SU-DHL-6 (cell line): ENCODE measurements around the gene JAM2.
A peak's percentile ranks its signal among the peaks of the same experiment; 100 is the strongest.

Experiments used
- H2AFZ ChIP-seq: fragments of 200-600 bp; sonication (generic); 2 replicates; pipeline ENCODE4 v1.6.1; 2014; ENCODE audit warnings: low read depth, mild to moderate bottlenecking, moderate library complexity, mixed read lengths, antibody characterized with exemption, low read length; ENCODE audit not compliant: severe bottlenecking
- H3F3A ChIP-seq: fragments of 200-600 bp; shearing (Covaris generic); 2 replicates; pipeline ENCODE4 v1.6.0; 2016; ENCODE audit warnings: antibody characterized with exemption, mild to moderate bottlenecking; ENCODE audit not compliant: insufficient read depth
- H3K27ac ChIP-seq: fragments of 200-600 bp; sonication (generic); 2 replicates; pipeline ENCODE4 v1.5.1; 2016; ENCODE audit warnings: low read depth, mild to moderate bottlenecking, low read length, moderate library complexity, mixed read lengths
- H3K27me3 ChIP-seq: fragments of 200-600 bp; sonication (generic), shearing (Covaris generic); 2 replicates; pipeline ENCODE4 v1.6.0; 2014; ENCODE audit warnings: mild to moderate bottlenecking, low read length
- H3K36me3 ChIP-seq: fragments of 200-600 bp; sonication (generic); 2 replicates; pipeline ENCODE4 v1.6.1; 2014; ENCODE audit warnings: mild to moderate bottlenecking, low read length, mixed read lengths
- H3K4me2 ChIP-seq: fragments of 300-600, 200-600 bp; shearing (Covaris generic), sonication (generic); 2 replicates; pipeline ENCODE4 v1.6.0; 2014; ENCODE audit warnings: low read length, low read depth, mild to moderate bottlenecking; ENCODE audit not compliant: poor library complexity, severe bottlenecking
- H3K4me3 ChIP-seq: fragments of 200-600 bp; sonication (generic); 2 replicates; pipeline ENCODE4 v1.5.1; 2014; ENCODE audit warnings: antibody characterized with exemption, low read length, mild to moderate bottlenecking, mixed read lengths; ENCODE audit not compliant: insufficient read depth, poor library complexity, severe bottlenecking
- H3K79me2 ChIP-seq: fragments of 200-600 bp; sonication (generic); 2 replicates; pipeline ENCODE4 v1.6.1; 2014; ENCODE audit warnings: mild to moderate bottlenecking, low read length, moderate library complexity; ENCODE audit not compliant: insufficient read depth
- H3K9ac ChIP-seq: fragments of 200-600 bp; sonication (generic); 2 replicates; pipeline ENCODE4 v1.7.0; 2014; ENCODE audit warnings: mild to moderate bottlenecking, low read length
- H3K9me2 ChIP-seq: fragments of 200-600 bp; sonication (generic); replicated peaks from 2 replicates; pipeline ENCODE4 v1.6.1; 2014; ENCODE audit warnings: low read length; ENCODE audit not compliant: insufficient read depth
- H3K9me3 ChIP-seq: fragments of 200-600 bp; sonication (generic); 2 replicates; pipeline ENCODE4 v1.6.1; 2014; ENCODE audit warnings: low read length, mixed read lengths; ENCODE audit not compliant: insufficient read depth
- H4K20me1 ChIP-seq: fragments of 200-600 bp; sonication (generic); 2 replicates; pipeline ENCODE4 v1.6.1; 2014; ENCODE audit warnings: low read depth, mild to moderate bottlenecking, antibody characterized with exemption, low read length, moderate library complexity, mixed read lengths
- CTCF ChIP-seq: fragments of 200-600 bp; sonication (generic); IDR thresholded peaks from one replicate; pipeline ENCODE4 v1.5.1; 2017; ENCODE audit warnings: antibody characterized with exemption, mild to moderate bottlenecking, low read length, moderate library complexity; ENCODE audit not compliant: insufficient read depth, poor library complexity, severe bottlenecking
- EZH2phosphoT487 ChIP-seq: fragments of 200-600 bp; sonication (generic), shearing (Covaris generic); conservative IDR thresholded peaks from 2 replicates; pipeline ENCODE4 v1.6.1; 2018; ENCODE audit warnings: mild to moderate bottlenecking, antibody characterized with exemption, low read length, moderate library complexity, mixed read lengths

Gene JAM2

GRCh38 chr21:25733859-25734653 lies 95.0 kb downstream of the JAM2 start:
- Histone ChIP-seq H3K9me3 (no peaks in the 10 kb centered on the region), H3K4me3 (peak overlapping the region; percentile 78), H4K20me1 (no peaks in the 10 kb centered on the region), H3K27me3 (no peaks in the 10 kb centered on the region), H3K27ac (peak overlapping the region; percentile 95), H2AFZ (peak overlapping the region; percentile 13), H3K79me2 (peaks cover 88% of the 10 kb centered on the region), H3K9me2 (no peaks in the 10 kb centered on the region), H3K4me2 (peak overlapping the region; percentile 96), H3K9ac (peak overlapping the region; percentile 94), H3K36me3 (peaks cover 12% of the 10 kb centered on the region; the same call in 1 of the 2 replicates), H3F3A (peaks cover 13% of the 10 kb centered on the region)
- TF ChIP-seq EZH2phosphoT487 (no peak), CTCF (no peak)

- Histone ChIP-seq H3K27ac (peak overlapping the region; percentile 95), H3K27me3 (no peaks in the 10 kb centered on the region), H3K9me2 (no peaks in the 10 kb centered on the region), H3K4me2 (peak overlapping the region; percentile 96), H4K20me1 (no peaks in the 10 kb centered on the region), H3K4me3 (peak overlapping the region; percentile 78), H3K9ac (peak overlapping the region; percentile 94), H3F3A (peaks cover 13% of the 10 kb centered on the region), H3K79me2 (peaks cover 88% of the 10 kb centered on the region), H2AFZ (peak overlapping the region; percentile 13), H3K36me3 (peaks cover 7% of the 10 kb centered on the region; the same call in 1 of the 2 replicates), H3K9me3 (no peaks in the 10 kb centered on the region)
- no peak for TF ChIP-seq EZH2phosphoT487
- no peak for TF ChIP-seq CTCF
Measured at GRCh38 chr21:25734654-25734903, 95.5 kb downstream of the JAM2 start.

GRCh38 chr21:25734904-25735645 lies 96.0 kb downstream of the JAM2 start, which contains the start of the genes ATP5PF and GABPA:
TSS of gene ATP5PF (minus strand) at chr21:25734904. CDS start at chr21:25729794, 5,110 bp downstream.
TSS of gene GABPA (plus strand) at chr21:25734972. CDS start at chr21:25741599, 6,627 bp downstream.
- 0 out of 2 replicates have a peak, but pooled peaks cover 2% of the 10 kb centered on the region for H3K36me3 ChIP-seq
- peak within 1 kb of the TSS; percentile 89 for H2AFZ ChIP-seq
- H4K20me1 ChIP-seq: no peaks in the 10 kb centered on the region

More at GRCh38 chr21:25734904-25735645, 96.0 kb downstream of the JAM2 start, which contains the start of the genes ATP5PF and GABPA:
- H3K4me3 ChIP-seq: peak within 1 kb of the TSS; percentile 96
- peak within 1 kb of the TSS; percentile 99 for H3K4me2 ChIP-seq
- TF ChIP-seq EZH2phosphoT487 (no peak), CTCF (no peak)
- no peaks in the 10 kb centered on the region for H3K9me2 ChIP-seq
- peak within 1 kb of the TSS; percentile 94 for H3K9ac ChIP-seq
- peak within 1 kb of the TSS; percentile 95 for H3K27ac ChIP-seq
- no peaks in the 10 kb centered on the region for H3K27me3 ChIP-seq
- no peaks in the 10 kb centered on the region for H3K9me3 ChIP-seq
- peaks cover 88% of the 10 kb centered on the region for H3K79me2 ChIP-seq
- peaks cover 9% of the 10 kb centered on the region for H3F3A ChIP-seq
